ENCODE data around the gene COL20A1. TPM values are rescaled to one million over a fixed set of nuclear protein-coding genes. Genes with fewer than 3 reads are reported as not detected.

The COL20A1 gene
- total and polyA plus RNA-seq, 8 donors = 0.53 to 2.4 TPM; not detected in 6

DNA sequence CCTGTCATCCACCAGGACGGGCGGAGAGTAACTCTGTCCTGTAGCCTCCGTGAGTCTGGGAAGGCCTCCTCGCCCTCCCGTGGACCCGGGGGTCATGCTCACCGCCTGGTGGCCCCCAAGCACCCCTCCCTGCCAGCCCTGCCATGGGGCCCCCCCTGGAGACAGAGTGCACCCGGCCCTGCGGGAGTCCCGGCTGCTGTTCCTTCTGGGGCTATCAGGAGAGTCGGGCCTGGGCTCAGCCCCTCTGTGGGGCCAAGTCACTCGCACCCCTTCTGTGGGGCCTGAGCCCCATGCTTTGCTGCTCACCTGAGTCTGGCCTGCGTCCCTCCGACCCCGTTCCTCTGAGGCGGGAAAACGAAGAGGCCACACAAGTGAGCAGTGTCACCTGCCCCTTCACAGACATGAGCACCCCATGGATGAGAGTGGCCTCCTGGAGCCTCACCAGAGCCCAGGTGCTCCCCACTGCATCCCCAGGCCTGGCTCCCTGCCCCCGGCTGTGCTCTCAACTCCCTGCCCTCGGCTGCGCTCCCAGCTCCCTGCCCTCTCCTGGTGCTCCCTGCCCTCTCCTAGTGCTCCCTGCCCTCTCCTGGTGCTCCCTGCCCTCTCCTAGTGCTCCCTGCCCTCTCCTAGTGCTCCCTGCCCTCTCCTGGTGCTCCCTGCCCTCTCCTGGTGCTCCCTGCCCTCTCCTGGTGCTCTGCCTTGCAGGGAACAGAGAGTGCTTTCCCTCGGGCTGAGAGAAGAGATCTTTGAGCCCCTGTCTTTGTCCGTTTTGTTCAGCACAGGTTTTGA, 72.8 kb downstream of the COL20A1 start:
- intact Hi-C loops (cut with DNase I; ENCODE audit: low total_unique reads) = no loop called here
- no peak for DNase-seq
- H3K27me3 ChIP-seq = peaks cover 2 to 96% (median 44%) of the 10 kb centered on the region in 3 donors

DNA sequence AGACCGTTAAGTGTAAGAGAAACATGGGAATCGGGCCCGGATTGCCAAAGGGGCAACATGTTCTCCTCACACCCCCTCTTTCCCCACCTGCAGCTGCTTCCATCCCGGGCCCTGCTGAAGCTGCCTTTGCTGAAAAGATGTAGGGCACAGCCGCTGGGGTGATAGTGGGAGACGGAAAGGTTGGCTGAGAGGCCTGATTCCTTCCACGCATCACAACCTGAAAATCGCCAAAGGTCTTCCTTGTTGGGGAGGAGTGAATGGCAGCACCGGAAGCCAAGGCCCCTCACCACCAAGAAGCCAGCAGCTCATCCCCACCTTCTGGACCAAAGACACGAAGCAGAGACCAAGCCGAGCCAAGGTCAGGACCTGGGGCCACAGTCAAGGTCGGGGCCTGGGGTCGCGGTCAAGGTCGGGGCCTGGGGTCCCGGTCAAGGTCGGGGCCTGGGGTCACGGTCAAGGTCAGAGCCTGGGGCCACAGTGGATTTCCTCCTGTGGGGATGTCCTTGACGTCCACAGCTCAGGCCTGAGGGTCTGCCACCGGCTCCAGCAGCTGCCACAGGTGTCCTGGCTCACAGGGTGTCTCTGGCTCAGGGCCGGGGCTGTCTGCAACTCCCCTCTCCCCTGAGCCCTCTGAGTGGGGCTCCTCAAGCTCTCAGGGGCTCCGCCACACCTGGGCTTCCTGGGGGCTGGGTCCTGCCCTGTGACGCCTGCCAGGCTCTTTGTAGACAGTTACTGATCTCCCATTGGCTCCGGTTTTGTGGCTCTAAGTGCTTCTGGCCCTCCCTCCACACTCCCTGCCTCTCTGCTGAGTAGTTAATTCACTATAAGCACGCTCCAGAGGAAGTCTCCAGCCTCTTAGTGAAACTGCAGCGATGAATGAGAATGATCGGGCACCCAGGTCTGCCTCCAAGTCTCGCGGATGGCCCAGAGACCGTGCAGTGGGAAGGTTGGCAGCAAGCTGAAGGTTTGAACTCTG, 73.7 kb downstream of the COL20A1 start:
- Histone ChIP-seq H3K27ac (no peak overlapping the region), H3K4me3 (no peak overlapping the region), H3K27me3 (peaks cover 0 to 96% (median 45%) of the 10 kb centered on the region in 3 donors), H3K36me3 (no peaks in the 10 kb centered on the region), H3K9me3 (no peaks in the 10 kb centered on the region), H3K4me1 (peaks cover 0 to 4% (median 0%) of the 10 kb centered on the region in 4 donors)
- no peak for TF ChIP-seq POLR2A (IDR thresholded peaks at IDR 0.05)
- no peak for TF ChIP-seq EP300 (IDR thresholded peaks at IDR 0.05)
- TF ChIP-seq, protein P1, sequence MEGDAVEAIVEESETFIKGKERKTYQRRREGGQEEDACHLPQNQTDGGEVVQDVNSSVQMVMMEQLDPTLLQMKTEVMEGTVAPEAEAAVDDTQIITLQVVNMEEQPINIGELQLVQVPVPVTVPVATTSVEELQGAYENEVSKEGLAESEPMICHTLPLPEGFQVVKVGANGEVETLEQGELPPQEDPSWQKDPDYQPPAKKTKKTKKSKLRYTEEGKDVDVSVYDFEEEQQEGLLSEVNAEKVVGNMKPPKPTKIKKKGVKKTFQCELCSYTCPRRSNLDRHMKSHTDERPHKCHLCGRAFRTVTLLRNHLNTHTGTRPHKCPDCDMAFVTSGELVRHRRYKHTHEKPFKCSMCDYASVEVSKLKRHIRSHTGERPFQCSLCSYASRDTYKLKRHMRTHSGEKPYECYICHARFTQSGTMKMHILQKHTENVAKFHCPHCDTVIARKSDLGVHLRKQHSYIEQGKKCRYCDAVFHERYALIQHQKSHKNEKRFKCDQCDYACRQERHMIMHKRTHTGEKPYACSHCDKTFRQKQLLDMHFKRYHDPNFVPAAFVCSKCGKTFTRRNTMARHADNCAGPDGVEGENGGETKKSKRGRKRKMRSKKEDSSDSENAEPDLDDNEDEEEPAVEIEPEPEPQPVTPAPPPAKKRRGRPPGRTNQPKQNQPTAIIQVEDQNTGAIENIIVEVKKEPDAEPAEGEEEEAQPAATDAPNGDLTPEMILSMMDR (IDR thresholded peaks at IDR 0.05) = no peak
- TF ChIP-seq POLR2AphosphoS5 (IDR thresholded peaks at IDR 0.05) = no peak
- 62 to 74% (median 73%) methylated on average over 17 to 30 of the region's 30 CpGs for WGBS, 5 donors
- DNase-seq = no peak
- intact Hi-C loops (cut with DNase I; ENCODE audit: low total_unique reads) = no loop called here

More for the DNA sequence above, 72.8 kb downstream of the COL20A1 start:
- TF ChIP-seq EP300 (IDR thresholded peaks at IDR 0.05) (no peak), POLR2A (IDR thresholded peaks at IDR 0.05) (no peak), POLR2AphosphoS5 (IDR thresholded peaks at IDR 0.05) (no peak)
- TF ChIP-seq, protein P1 (IDR thresholded peaks at IDR 0.05) = no peak
- H3K9me3 ChIP-seq = no peaks in the 10 kb centered on the region
- H3K4me1 ChIP-seq = peaks cover 0 to 7% (median 4%) of the 10 kb centered on the region in 4 donors
- no peak overlapping the region for H3K27ac ChIP-seq
- H3K36me3 ChIP-seq = no peaks in the 10 kb centered on the region
- H3K4me3 ChIP-seq = no peak overlapping the region
- 74 to 84% (median 81%) methylated on average over 18 to 22 of the region's 22 CpGs for WGBS, 5 donors

GRCh38 chr20:63367446-63368055, 74.6 kb downstream of the COL20A1 start:
- DNase-seq = no peak
- Histone ChIP-seq H3K27ac (no peak overlapping the region), H3K27me3 (peaks cover 0 to 94% (median 37%) of the 10 kb centered on the region in 3 donors), H3K9me3 (no peaks in the 10 kb centered on the region), H3K36me3 (no peaks in the 10 kb centered on the region), H3K4me3 (no peak overlapping the region), H3K4me1 (no peaks in the 10 kb centered on the region)
- TF ChIP-seq EP300 (IDR thresholded peaks at IDR 0.05) (no peak), POLR2AphosphoS5 (IDR thresholded peaks at IDR 0.05) (no peak), POLR2A (IDR thresholded peaks at IDR 0.05) (no peak)
- TF ChIP-seq, protein P1 (IDR thresholded peaks at IDR 0.05) = no peak
- intact Hi-C loops (cut with DNase I; ENCODE audit: low total_unique reads) = no loop called here
- WGBS, 5 donors = 62 to 71% (median 66%) methylated on average over 20 to 24 of the region's 24 CpGs

DNA sequence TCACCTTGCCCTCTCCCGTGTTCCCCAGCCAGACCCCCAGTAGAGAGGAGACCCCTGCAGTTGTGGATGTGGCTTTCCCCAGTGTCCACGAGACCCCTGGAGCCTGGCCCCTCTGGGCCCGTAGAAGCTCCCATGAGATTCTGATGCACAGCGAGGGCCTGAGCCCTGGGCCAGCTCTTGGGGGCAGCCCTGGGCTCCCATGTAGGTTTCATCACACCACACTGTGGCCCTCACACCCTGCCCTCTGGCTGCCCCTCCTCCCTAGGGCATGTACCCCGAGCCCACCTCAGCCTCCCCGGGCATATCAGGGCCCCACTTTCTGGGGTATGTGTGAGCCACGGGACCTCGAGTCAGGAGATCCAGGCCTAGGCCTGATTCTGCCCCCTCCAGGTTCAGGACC, 75.2 kb downstream of the COL20A1 start:
- Histone ChIP-seq H3K27ac (no peak overlapping the region), H3K27me3 (peaks cover 2 to 94% (median 35%) of the 10 kb centered on the region in 3 donors), H3K9me3 (no peaks in the 10 kb centered on the region), H3K36me3 (no peaks in the 10 kb centered on the region), H3K4me3 (no peak overlapping the region), H3K4me1 (no peaks in the 10 kb centered on the region)
- intact Hi-C loops (cut with DNase I; ENCODE audit: low total_unique reads) = no loop called here
- TF ChIP-seq EP300 (IDR thresholded peaks at IDR 0.05) = no peak
- TF ChIP-seq POLR2AphosphoS5 (IDR thresholded peaks at IDR 0.05) = no peak
- TF ChIP-seq, protein P1 (IDR thresholded peaks at IDR 0.05) = no peak
- no peak for TF ChIP-seq POLR2A (IDR thresholded peaks at IDR 0.05)
- WGBS, 5 donors = 67 to 87% (median 80%) methylated on average over 7 to 8 of the region's 8 CpGs
- no peak for DNase-seq

Measured in stomach (tissue), 9 donors.